ENCODE results near the gene MOSMO.

DNA sequence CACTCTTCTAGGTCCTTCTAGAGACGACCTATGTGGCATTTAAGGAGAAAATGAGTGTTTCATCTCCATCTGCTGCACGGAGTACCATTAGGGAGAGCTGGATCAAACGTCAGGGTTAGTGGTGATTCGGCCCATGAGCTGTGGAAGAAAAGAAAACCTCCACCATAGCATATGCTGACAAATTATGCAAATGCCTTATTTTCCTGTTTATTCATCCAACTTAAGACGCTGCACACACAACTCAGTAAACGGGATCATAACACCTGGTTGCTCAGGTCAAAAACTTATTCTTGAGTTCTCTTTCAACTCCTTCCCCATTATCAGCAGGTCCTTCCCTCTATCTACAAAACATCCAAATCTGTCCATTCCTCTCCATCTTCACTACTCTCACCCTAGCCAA lies 1.3 kb upstream of the MOSMO start:
- TF ChIP-seq EZH2 (IDR thresholded peaks at IDR 0.05): no peak
- no peak for TF ChIP-seq POLR2AphosphoS5 (IDR thresholded peaks at IDR 0.05; ENCODE audit: low read depth, low read length)
- TF ChIP-seq, protein P1, sequence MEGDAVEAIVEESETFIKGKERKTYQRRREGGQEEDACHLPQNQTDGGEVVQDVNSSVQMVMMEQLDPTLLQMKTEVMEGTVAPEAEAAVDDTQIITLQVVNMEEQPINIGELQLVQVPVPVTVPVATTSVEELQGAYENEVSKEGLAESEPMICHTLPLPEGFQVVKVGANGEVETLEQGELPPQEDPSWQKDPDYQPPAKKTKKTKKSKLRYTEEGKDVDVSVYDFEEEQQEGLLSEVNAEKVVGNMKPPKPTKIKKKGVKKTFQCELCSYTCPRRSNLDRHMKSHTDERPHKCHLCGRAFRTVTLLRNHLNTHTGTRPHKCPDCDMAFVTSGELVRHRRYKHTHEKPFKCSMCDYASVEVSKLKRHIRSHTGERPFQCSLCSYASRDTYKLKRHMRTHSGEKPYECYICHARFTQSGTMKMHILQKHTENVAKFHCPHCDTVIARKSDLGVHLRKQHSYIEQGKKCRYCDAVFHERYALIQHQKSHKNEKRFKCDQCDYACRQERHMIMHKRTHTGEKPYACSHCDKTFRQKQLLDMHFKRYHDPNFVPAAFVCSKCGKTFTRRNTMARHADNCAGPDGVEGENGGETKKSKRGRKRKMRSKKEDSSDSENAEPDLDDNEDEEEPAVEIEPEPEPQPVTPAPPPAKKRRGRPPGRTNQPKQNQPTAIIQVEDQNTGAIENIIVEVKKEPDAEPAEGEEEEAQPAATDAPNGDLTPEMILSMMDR (IDR thresholded peaks at IDR 0.05 in 2 of 3, conservative IDR thresholded peaks at IDR 0.05 in 1 of 3; ENCODE audit: borderline replicate concordance in 1 of 3, insufficient read depth in 1 of 3, low read depth in 2 of 3, low read length in 2 of 3): no peak
- no peak for TF ChIP-seq POLR2A (IDR thresholded peaks at IDR 0.05; ENCODE audit: borderline replicate concordance, extremely low read depth, insufficient read depth, insufficient read length)
- no peak for TF ChIP-seq EZH2phosphoT487 (IDR thresholded peaks at IDR 0.05; ENCODE audit: borderline replicate concordance)
- TF ChIP-seq, protein P2, sequence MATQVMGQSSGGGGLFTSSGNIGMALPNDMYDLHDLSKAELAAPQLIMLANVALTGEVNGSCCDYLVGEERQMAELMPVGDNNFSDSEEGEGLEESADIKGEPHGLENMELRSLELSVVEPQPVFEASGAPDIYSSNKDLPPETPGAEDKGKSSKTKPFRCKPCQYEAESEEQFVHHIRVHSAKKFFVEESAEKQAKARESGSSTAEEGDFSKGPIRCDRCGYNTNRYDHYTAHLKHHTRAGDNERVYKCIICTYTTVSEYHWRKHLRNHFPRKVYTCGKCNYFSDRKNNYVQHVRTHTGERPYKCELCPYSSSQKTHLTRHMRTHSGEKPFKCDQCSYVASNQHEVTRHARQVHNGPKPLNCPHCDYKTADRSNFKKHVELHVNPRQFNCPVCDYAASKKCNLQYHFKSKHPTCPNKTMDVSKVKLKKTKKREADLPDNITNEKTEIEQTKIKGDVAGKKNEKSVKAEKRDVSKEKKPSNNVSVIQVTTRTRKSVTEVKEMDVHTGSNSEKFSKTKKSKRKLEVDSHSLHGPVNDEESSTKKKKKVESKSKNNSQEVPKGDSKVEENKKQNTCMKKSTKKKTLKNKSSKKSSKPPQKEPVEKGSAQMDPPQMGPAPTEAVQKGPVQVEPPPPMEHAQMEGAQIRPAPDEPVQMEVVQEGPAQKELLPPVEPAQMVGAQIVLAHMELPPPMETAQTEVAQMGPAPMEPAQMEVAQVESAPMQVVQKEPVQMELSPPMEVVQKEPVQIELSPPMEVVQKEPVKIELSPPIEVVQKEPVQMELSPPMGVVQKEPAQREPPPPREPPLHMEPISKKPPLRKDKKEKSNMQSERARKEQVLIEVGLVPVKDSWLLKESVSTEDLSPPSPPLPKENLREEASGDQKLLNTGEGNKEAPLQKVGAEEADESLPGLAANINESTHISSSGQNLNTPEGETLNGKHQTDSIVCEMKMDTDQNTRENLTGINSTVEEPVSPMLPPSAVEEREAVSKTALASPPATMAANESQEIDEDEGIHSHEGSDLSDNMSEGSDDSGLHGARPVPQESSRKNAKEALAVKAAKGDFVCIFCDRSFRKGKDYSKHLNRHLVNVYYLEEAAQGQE (IDR thresholded peaks at IDR 0.05; ENCODE audit: low read depth): no peak
- TF ChIP-seq ZBTB33 (IDR thresholded peaks at IDR 0.05; ENCODE audit: extremely low read depth, insufficient replicate concordance, low read length): no peak
- TF ChIP-seq TCF7L2 (IDR thresholded peaks at IDR 0.05; ENCODE audit: borderline replicate concordance, extremely low read depth, insufficient read depth, insufficient read length): no peak
- no peak for TF ChIP-seq ATF3 (IDR thresholded peaks at IDR 0.05)
- TF ChIP-seq SIN3A (IDR thresholded peaks at IDR 0.05; ENCODE audit: low read depth): no peak
